Lung (tissue), 12 donors: ENCODE results near the gene NACA. TPM values are rescaled to one million over a fixed set of nuclear protein-coding genes. Genes with fewer than 3 reads are reported as not detected.

ENCODE experiments used
- ATAC-seq: fragments of 200-7000 bp; cut with Tn5 transposase; one replicate; pipeline ENCODE4 v1.9.1; 2020; ENCODE audit warnings: moderate number of reproducible peaks; ENCODE audit not compliant: insufficient read depth, low FRiP score
- DNase-seq, 3 donors: peaks; one replicate each; pipeline ENCODE4 v3.0.0-alpha.2; 2013 to 2017
- H3K27ac ChIP-seq, 2 donors: one replicate each; pipeline ENCODE4 v1.5.1; 2013; ENCODE audit warnings: mild to moderate bottlenecking in 2 of 2, moderate library complexity in 2 of 2, control low read depth in 1 of 2, inconsistent platforms in 1 of 2, low read depth in 1 of 2, low read length in 1 of 2
- H3K27me3 ChIP-seq, 3 donors: one replicate each; pipeline ENCODE4 v1.5.1; 2013; ENCODE audit warnings: low read length in 2 of 3; ENCODE audit not compliant: control insufficient read depth in 3 of 3, insufficient read depth in 3 of 3
- H3K36me3 ChIP-seq, 4 donors: one replicate each; pipeline ENCODE4 v1.5.1; 2013; ENCODE audit warnings: low read length in 4 of 4, mild to moderate bottlenecking in 1 of 4, moderate library complexity in 1 of 4; ENCODE audit not compliant: control insufficient read depth in 4 of 4, insufficient read depth in 4 of 4
- H3K4me1 ChIP-seq, 5 donors: one replicate each; pipeline ENCODE4 v1.5.1; 2013; ENCODE audit warnings: low read length in 5 of 5, mild to moderate bottlenecking in 2 of 5, moderate library complexity in 1 of 5; ENCODE audit not compliant: control insufficient read depth in 5 of 5, insufficient read depth in 5 of 5
- H3K4me3 ChIP-seq: one replicate; pipeline ENCODE4 v1.5.1; 2013; ENCODE audit warnings: mild to moderate bottlenecking, control low read depth, moderate library complexity
- H3K9ac ChIP-seq, 2 donors: one replicate each; pipeline ENCODE4 v1.5.1; 2013; ENCODE audit warnings: low read length in 2 of 2, control low read depth in 1 of 2; ENCODE audit not compliant: insufficient read depth in 1 of 2
- H3K9me3 ChIP-seq, 4 donors: one replicate each; pipeline ENCODE4 v1.5.1; 2013; ENCODE audit warnings: low read length in 3 of 4, mild to moderate bottlenecking in 1 of 4, moderate library complexity in 1 of 4; ENCODE audit not compliant: control insufficient read depth in 4 of 4, insufficient read depth in 3 of 4
- WGBS, 2 donors: extraction: QIAGEN DNeasy Blood & Tissue Kit; methylation state at CpG; one replicate each; pipeline ENCODE4 v1.1.7; 2013; 5-methylcytosine and 5-hydroxymethylcytosine counted together
- polyA plus RNA-seq, 2 donors: library from polyadenylated mRNA; stranded (reverse); fragments of 200-250 nt; gene quantifications; one replicate each; pipeline ENCODE4 v1.2.1, GENCODE V29; 2013
- total RNA-seq, 2 donors: library from RNA; depleted of rRNA in 1 of 2; stranded (reverse); fragments of >200 nt in 1 of 2; gene quantifications; one replicate each; pipeline ENCODE4 v1.2.1, GENCODE V29; 2014 to 2021
- TF ChIP-seq, protein P1 (sequence below): IDR thresholded peaks from 2 replicates; pipeline ENCODE4 v1.5.1; 2012; ENCODE audit warnings: mild to moderate bottlenecking; ENCODE audit errors: control extremely low read depth, extremely low read depth
- donor health status: control.
- donor health status: control.
- donor health status: Bipolar disorder and iron deficiency.
- donor health status: healthy.
- donor health status: DM: yes; HTN: yes; CAD: no.

The NACA gene
- total and polyA plus RNA-seq, 4 donors: 488 to 1,734 (median 1,161) TPM

- Histone ChIP-seq H3K27me3 (no peaks in the 10 kb centered on the region), H3K9me3 (no peaks in the 10 kb centered on the region), H3K27ac (no peak overlapping the region), H3K4me3 (no peak overlapping the region), H3K36me3 (peaks cover 26 to 52% (median 41%) of the 10 kb centered on the region in 4 donors), H3K4me1 (peaks cover 27 to 46% (median 33%) of the 10 kb centered on the region in 5 donors), H3K9ac (no peak overlapping the region)
- TF ChIP-seq, protein P1, sequence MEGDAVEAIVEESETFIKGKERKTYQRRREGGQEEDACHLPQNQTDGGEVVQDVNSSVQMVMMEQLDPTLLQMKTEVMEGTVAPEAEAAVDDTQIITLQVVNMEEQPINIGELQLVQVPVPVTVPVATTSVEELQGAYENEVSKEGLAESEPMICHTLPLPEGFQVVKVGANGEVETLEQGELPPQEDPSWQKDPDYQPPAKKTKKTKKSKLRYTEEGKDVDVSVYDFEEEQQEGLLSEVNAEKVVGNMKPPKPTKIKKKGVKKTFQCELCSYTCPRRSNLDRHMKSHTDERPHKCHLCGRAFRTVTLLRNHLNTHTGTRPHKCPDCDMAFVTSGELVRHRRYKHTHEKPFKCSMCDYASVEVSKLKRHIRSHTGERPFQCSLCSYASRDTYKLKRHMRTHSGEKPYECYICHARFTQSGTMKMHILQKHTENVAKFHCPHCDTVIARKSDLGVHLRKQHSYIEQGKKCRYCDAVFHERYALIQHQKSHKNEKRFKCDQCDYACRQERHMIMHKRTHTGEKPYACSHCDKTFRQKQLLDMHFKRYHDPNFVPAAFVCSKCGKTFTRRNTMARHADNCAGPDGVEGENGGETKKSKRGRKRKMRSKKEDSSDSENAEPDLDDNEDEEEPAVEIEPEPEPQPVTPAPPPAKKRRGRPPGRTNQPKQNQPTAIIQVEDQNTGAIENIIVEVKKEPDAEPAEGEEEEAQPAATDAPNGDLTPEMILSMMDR: no peak
- WGBS, 2 donors: 41 to 62% methylated on average over 4 of the region's 4 CpGs
- ATAC-seq (no peak), DNase-seq (no peak)
Observed at GRCh38 chr12:56718636-56719035, 6.5 kb downstream of the NACA start.

DNA sequence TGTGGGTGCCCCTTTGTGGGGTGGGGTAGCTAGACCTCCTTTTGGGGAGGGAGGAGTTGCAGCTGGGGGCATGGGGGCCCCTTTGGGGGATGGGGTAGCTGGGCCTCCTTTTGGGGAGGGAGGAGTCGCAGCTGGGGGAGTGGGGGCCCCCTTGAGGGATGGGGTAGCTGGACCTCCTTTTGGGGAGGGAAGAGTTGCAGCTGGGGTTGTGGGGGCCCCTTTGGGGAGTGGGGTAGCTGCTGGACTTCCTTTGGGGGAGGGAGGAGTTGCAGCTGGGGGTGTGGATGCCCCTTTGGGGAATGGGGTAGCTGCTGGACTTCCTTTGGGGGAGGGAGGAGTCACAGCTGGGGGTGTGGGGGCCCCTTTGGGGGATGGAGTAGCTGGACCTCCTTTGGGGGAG lies 7.0 kb downstream of the NACA start:
- TF ChIP-seq, protein P1: no peak
- no peak for DNase-seq
- H3K27ac ChIP-seq: no peak overlapping the region

GRCh38 chr12:56716933-56717880 lies 7.9 kb downstream of the NACA start:
- Histone ChIP-seq H3K9me3 (no peaks in the 10 kb centered on the region), H3K4me1 (peaks cover 21 to 40% (median 22%) of the 10 kb centered on the region in 5 donors), H3K27ac (peak overlapping the region in 1 of 2 donors; percentile 31), H3K4me3 (no peak overlapping the region), H3K9ac (no peak overlapping the region), H3K27me3 (no peaks in the 10 kb centered on the region), H3K36me3 (peaks cover 41 to 60% (median 50%) of the 10 kb centered on the region in 4 donors)
- TF ChIP-seq, protein P1: no peak
- DNase-seq (no peak), ATAC-seq (no peak)
- WGBS, 2 donors: 62 to 76% methylated on average over 4 of the region's 4 CpGs

More for the DNA sequence above, 7.0 kb downstream of the NACA start:
- 50 to 53% methylated on average over 1 of the region's 1 CpG for WGBS, 2 donors
- Histone ChIP-seq H3K9me3 (no peaks in the 10 kb centered on the region), H3K27me3 (no peaks in the 10 kb centered on the region), H3K4me1 (peaks cover 26 to 46% (median 31%) of the 10 kb centered on the region in 5 donors), H3K36me3 (peaks cover 31 to 54% (median 46%) of the 10 kb centered on the region in 4 donors), H3K9ac (no peak overlapping the region), H3K4me3 (no peak overlapping the region)
- ATAC-seq: no peak
